Panc1 (cell line): ENCODE measurements around the gene OSBP2. TPM values are rescaled to one million over a fixed set of nuclear protein-coding genes. Genes with fewer than 3 reads are reported as not detected.

ENCODE experiments used
- ATAC-seq: fragments of 200-7000 bp; cut with Tn5 transposase; 2 replicates; pipeline ENCODE4 v1.9.1; 2020; ENCODE audit warnings: mild to moderate bottlenecking, moderate library complexity
- BruUV-seq: library from RNA; stranded (reverse); fragments of 400-500 nt; replicated peaks from 2 replicates; lab custom pipeline; 2021; lab: Mats Ljungman, UMichigan
- CTCF ChIA-PET: fragments of 300-600 bp; sonication (Branson Sonifier 250); formaldehyde crosslinking; loops from one replicate; lab custom pipeline; 2022; ENCODE audit warnings: antibody characterized with exemption; lab: Charles Lee
- POLR2A ChIA-PET: fragments of 300-600 bp; sonication (Branson Sonifier 250); formaldehyde crosslinking; loops from one replicate; lab custom pipeline; 2022; ENCODE audit warnings: antibody characterized with exemption; lab: Charles Lee
- DNase-seq: peaks from one replicate; pipeline ENCODE4 v3.0.0-alpha.2; 2010; ENCODE audit warnings: low read depth, low spot score
- H3K27ac ChIP-seq: 2 replicates; pipeline ENCODE4 v1.5.1; 2011; ENCODE audit warnings: mild to moderate bottlenecking, low read length, inconsistent platforms
- H3K27me3 ChIP-seq: fragments of 200-500 bp; sonication (Bioruptor generic); 2 replicates; pipeline ENCODE4 v1.6.0; 2014; ENCODE audit warnings: low read length, inconsistent platforms; ENCODE audit not compliant: control insufficient read depth, insufficient read depth
- H3K36me3 ChIP-seq: fragments of 200-500 bp; sonication (Bioruptor generic); 2 replicates; pipeline ENCODE4 v1.5.1; 2014; ENCODE audit warnings: inconsistent platforms, mild to moderate bottlenecking, low read length, moderate library complexity; ENCODE audit not compliant: control insufficient read depth, insufficient read depth
- H3K4me1 ChIP-seq: 2 replicates; pipeline ENCODE4 v1.5.1; 2011; ENCODE audit warnings: inconsistent platforms, mild to moderate bottlenecking, low read length, moderate library complexity; ENCODE audit not compliant: control insufficient read depth, insufficient read depth
- H3K4me3 ChIP-seq, 2 experiments: 2 replicates each; pipeline ENCODE4 v1.5.1; 2011 to 2012; ENCODE audit warnings: low read depth in 2 of 2, low read length in 2 of 2, mild to moderate bottlenecking in 2 of 2, inconsistent platforms in 1 of 2, moderate library complexity in 1 of 2
- H3K9me3 ChIP-seq: fragments of 200-500 bp; sonication (Bioruptor generic); 2 replicates; pipeline ENCODE4 v1.5.1; 2014; ENCODE audit warnings: low read depth, mild to moderate bottlenecking, inconsistent platforms, low read length, moderate library complexity; ENCODE audit not compliant: control insufficient read depth, insufficient read depth
- POLR2AphosphoS5 ChIP-seq: IDR thresholded peaks from 2 replicates; pipeline ENCODE4 v1.6.1; 2012; ENCODE audit warnings: mild to moderate bottlenecking, low read depth, low read length, moderate library complexity
- REST ChIP-seq, 2 experiments: IDR thresholded peaks; 2 replicates each; pipeline ENCODE4 v1.6.1; 2011 to 2012; ENCODE audit warnings: low read depth in 2 of 2, control low read depth in 1 of 2, low read length in 1 of 2, mild to moderate bottlenecking in 1 of 2, moderate library complexity in 1 of 2; ENCODE audit not compliant: insufficient read depth in 1 of 2
- SIN3A ChIP-seq: IDR thresholded peaks from 2 replicates; pipeline ENCODE4 v1.6.1; 2012; ENCODE audit warnings: low read depth, mild to moderate bottlenecking, low read length, moderate library complexity, borderline replicate concordance; ENCODE audit not compliant: insufficient read depth
- TCF7L2 ChIP-seq: IDR thresholded peaks from 2 replicates; pipeline ENCODE4 v1.6.1; 2011; ENCODE audit warnings: mild to moderate bottlenecking, low read depth, low read length, inconsistent platforms
- in situ Hi-C: cut with HindIII; loops from 2 replicates; pipeline ENCODE4 v1.10.0; 2016; ENCODE audit warnings: low sequenced_read_pairs, low pct_unique_long_range_greater_than_20kb
- intact Hi-C: fragments of 100-400 bp; cut with micrococcal nuclease; formaldehyde crosslinking; loops from one replicate; pipeline ENCODE4 v1.10.0; 2022; ENCODE audit not compliant: unreplicated experiment
- total RNA-seq: library from RNA; stranded (reverse); gene quantifications from one replicate; pipeline ENCODE4 v1.2.1, GENCODE V29; 2021; ENCODE audit not compliant: unreplicated experiment
- TF ChIP-seq, protein P1 (sequence below): fragments of 450-650 bp; IDR thresholded peaks from 2 replicates; pipeline ENCODE4 v1.5.1; 2017; ENCODE audit warnings: mild to moderate bottlenecking

OSBP2 gene
- total RNA-seq, 1 experiment from 2014 or later, result 4.7 TPM

GRCh38 chr22:30816413-30816812, 121.7 kb downstream of the OSBP2 start:
- Histone ChIP-seq H3K9me3 (no peaks in the 10 kb centered on the region), H3K36me3 (no peaks in the 10 kb centered on the region), H3K4me1 (no peaks in the 10 kb centered on the region), H3K27ac (no peak overlapping the region), H3K4me3 (no peak overlapping the region), H3K27me3 (no peaks in the 10 kb centered on the region)
- DNase-seq (no peak), ATAC-seq (no peak)
- BruUV-seq, result no TSS peak
- intact Hi-C loops, result no loop called here
- POLR2A ChIA-PET, result no interaction called here
- CTCF ChIA-PET, result interaction anchor here (1.0 kb wide), 1 partner anchor 75 kb away, joined by 3 read pairs; no protein-coding TSS in a partner anchor
- in situ Hi-C loops, result no loop called here
- TF ChIP-seq TCF7L2, result no peak
- TF ChIP-seq POLR2AphosphoS5, result no peak
- no peak for TF ChIP-seq SIN3A
- TF ChIP-seq, protein P1, sequence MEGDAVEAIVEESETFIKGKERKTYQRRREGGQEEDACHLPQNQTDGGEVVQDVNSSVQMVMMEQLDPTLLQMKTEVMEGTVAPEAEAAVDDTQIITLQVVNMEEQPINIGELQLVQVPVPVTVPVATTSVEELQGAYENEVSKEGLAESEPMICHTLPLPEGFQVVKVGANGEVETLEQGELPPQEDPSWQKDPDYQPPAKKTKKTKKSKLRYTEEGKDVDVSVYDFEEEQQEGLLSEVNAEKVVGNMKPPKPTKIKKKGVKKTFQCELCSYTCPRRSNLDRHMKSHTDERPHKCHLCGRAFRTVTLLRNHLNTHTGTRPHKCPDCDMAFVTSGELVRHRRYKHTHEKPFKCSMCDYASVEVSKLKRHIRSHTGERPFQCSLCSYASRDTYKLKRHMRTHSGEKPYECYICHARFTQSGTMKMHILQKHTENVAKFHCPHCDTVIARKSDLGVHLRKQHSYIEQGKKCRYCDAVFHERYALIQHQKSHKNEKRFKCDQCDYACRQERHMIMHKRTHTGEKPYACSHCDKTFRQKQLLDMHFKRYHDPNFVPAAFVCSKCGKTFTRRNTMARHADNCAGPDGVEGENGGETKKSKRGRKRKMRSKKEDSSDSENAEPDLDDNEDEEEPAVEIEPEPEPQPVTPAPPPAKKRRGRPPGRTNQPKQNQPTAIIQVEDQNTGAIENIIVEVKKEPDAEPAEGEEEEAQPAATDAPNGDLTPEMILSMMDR, result no peak; the same call in 1 of the 2 replicates
- no peak for TF ChIP-seq REST (IDR thresholded peaks at IDR 0.05; ENCODE audit: insufficient read depth in 1 of 2, low read depth in 2 of 2, low read length in 1 of 2)

- CTCF ChIA-PET, result no interaction called here
- intact Hi-C loops, result no loop called here
Measured at GRCh38 chr22:30821381-30821780, 126.7 kb downstream of the OSBP2 start.

GRCh38 chr22:30821863-30822215, 127.2 kb downstream of the OSBP2 start:
- ChIA-PET CTCF (no interaction called here), POLR2A (no interaction called here)
- DNase-seq (no peak), ATAC-seq (no peak)
- intact Hi-C loops (no loop called here), in situ Hi-C loops (no loop called here)
- no peak for TF ChIP-seq POLR2AphosphoS5
- no peak for TF ChIP-seq TCF7L2
- TF ChIP-seq, protein P1, result no peak
- no peak for TF ChIP-seq REST (IDR thresholded peaks at IDR 0.05; ENCODE audit: insufficient read depth in 1 of 2, low read depth in 2 of 2, low read length in 1 of 2)
- TF ChIP-seq SIN3A, result no peak
- Histone ChIP-seq H3K4me3 (peak overlapping the region; percentile 34 to 39; a peak in 3 of 4 replicates), H3K4me1 (no peaks in the 10 kb centered on the region), H3K9me3 (no peaks in the 10 kb centered on the region), H3K27me3 (peaks cover 3% of the 10 kb centered on the region; the same call in 1 of the 2 replicates), H3K27ac (no peak overlapping the region), H3K36me3 (no peaks in the 10 kb centered on the region)
- BruUV-seq, result no TSS peak

More at GRCh38 chr22:30821381-30821780, 126.7 kb downstream of the OSBP2 start:
- in situ Hi-C loops, result no loop called here
- H3K4me3 ChIP-seq, result no peak overlapping the region
- TF ChIP-seq POLR2AphosphoS5, result no peak
- no peaks in the 10 kb centered on the region for H3K9me3 ChIP-seq
- POLR2A ChIA-PET, result no interaction called here
- no peaks in the 10 kb centered on the region for H3K4me1 ChIP-seq
- ATAC-seq (no peak), DNase-seq (no peak)
- BruUV-seq, result no TSS peak
- H3K27ac ChIP-seq, result no peak overlapping the region
- no peaks in the 10 kb centered on the region for H3K36me3 ChIP-seq
- peaks cover 3% of the 10 kb centered on the region; the same call in 1 of the 2 replicates for H3K27me3 ChIP-seq
